Erythroblast (primary cell): ENCODE data around the gene DSP.

Source experiments
- GATA1 ChIP-seq: IDR thresholded peaks from 2 replicates; pipeline ENCODE4 v1.6.1; 2011; ENCODE audit warnings: low read depth, mild to moderate bottlenecking, control low read depth, low read length, moderate library complexity
- POLR2A ChIP-seq: IDR thresholded peaks from 2 replicates; pipeline ENCODE4 v1.6.1; 2011; ENCODE audit warnings: mild to moderate bottlenecking, low read length

DNA sequence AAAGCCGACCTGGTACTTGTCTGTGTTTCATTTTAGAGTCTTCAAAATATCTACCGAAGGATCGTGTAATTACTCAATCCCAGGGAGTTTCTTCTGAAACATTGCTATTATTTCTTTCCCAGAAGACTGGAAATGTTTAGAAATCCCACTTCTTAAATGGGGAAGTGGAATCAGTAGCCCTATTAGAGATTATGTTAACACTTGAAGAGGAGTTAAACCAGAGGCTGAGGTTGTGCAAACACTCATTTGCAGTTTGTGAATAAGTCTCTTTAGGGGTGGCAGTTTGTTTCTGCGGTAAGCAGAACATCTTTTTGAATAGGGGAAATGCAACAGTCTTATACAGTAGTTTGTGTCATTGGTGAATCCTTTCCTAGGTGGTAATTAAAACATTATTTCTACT lies 21.3 kb downstream of the DSP start:
- TF ChIP-seq POLR2A (no peak), GATA1 (no peak)
